Kidney (tissue), 14 donors: ENCODE results near the gene CLIP4. TPM values are rescaled to one million over a fixed set of nuclear protein-coding genes. Genes with fewer than 3 reads are reported as not detected.

Experiments used
- DNase-seq, 5 donors: peaks; one replicate each; pipeline ENCODE4 v3.0.0-alpha.2; 2013 to 2020
- FAIRE-seq: peaks from 2 replicates; lab custom pipeline; 2012; peaks lifted over from hg19 to GRCh38; lab: Jason Lieb, UNC
- H3K27ac ChIP-seq, 2 donors: one replicate each; pipeline ENCODE4 v1.7.0; 2013; ENCODE audit warnings: low read depth in 2 of 2, low read length in 2 of 2, inconsistent platforms in 1 of 2
- H3K27me3 ChIP-seq: one replicate; pipeline ENCODE4 v1.7.1; 2013; ENCODE audit warnings: low read length, inconsistent platforms; ENCODE audit not compliant: control insufficient read depth, insufficient read depth
- H3K36me3 ChIP-seq, 3 donors: one replicate each; pipeline versions ENCODE4 v1.7.0 to v1.7.1; 2013; ENCODE audit warnings: low read length in 3 of 3, control low read depth in 1 of 3, inconsistent platforms in 1 of 3; ENCODE audit not compliant: insufficient read depth in 3 of 3, control insufficient read depth in 2 of 3
- H3K4me1 ChIP-seq, 3 donors: one replicate each; pipeline versions ENCODE4 v1.7.0 to v1.7.1; 2013; ENCODE audit warnings: low read length in 3 of 3, inconsistent platforms in 1 of 3, low read depth in 1 of 3; ENCODE audit not compliant: control insufficient read depth in 2 of 3, insufficient read depth in 2 of 3
- H3K4me3 ChIP-seq, 3 donors: one replicate each; pipeline versions ENCODE4 v1.7.0 to v1.8.1; 2013; ENCODE audit warnings: low read length in 3 of 3, control low read depth in 1 of 3, inconsistent platforms in 1 of 3
- H3K9ac ChIP-seq, 3 donors: one replicate each; pipeline versions ENCODE4 v1.7.0 to v1.7.1; 2013; ENCODE audit warnings: low read length in 3 of 3, control low read depth in 1 of 3, inconsistent platforms in 1 of 3
- H3K9me3 ChIP-seq, 3 donors: one replicate each; pipeline versions ENCODE4 v1.7.0 to v1.7.1; 2013; ENCODE audit warnings: low read length in 3 of 3, control low read depth in 1 of 3, inconsistent platforms in 1 of 3; ENCODE audit not compliant: control insufficient read depth in 2 of 3, insufficient read depth in 1 of 3
- CTCF ChIP-seq: IDR thresholded peaks from 3 replicates; pipeline ENCODE4 v1.5.1; 2012; ENCODE audit warnings: mild to moderate bottlenecking, moderate library complexity, borderline replicate concordance; ENCODE audit not compliant: insufficient read depth; ENCODE audit errors: extremely low read depth
- intact Hi-C: fragments of 100-400 bp; cut with DNase I; formaldehyde crosslinking; loops from one replicate; pipeline ENCODE4 v1.11.1; 2022
- polyA plus RNA-seq: library from polyadenylated mRNA; stranded (reverse); fragments of 350-450 nt; fragmentation: Illumina TruSeq; extraction: RNeasy Lipid Tissue Mini Kit (QIAGEN cat#74804); gene quantifications from one replicate; pipeline ENCODE4 v1.2.3, GENCODE V29; 2014; ENCODE audit warnings: low read depth, low replicate concordance; ENCODE audit not compliant: insufficient read depth
- total RNA-seq: library from RNA; stranded (reverse); fragmentation: NEBNext Ultra II Directional; extraction: Animal tissue kit (Norgen Biotek cat#: 25700); gene quantifications from one replicate; pipeline ENCODE4 v1.2.1, GENCODE V29; 2021
- donor health status: control.
- donor health status: control.
- donor health status: control.
- donor health status: control.
- donor health status: control.
- donor health status: DM: yes; HTN: yes; CAD: no.
- donor health status: Normal renal cell carcinoma (clear cell type).

Gene CLIP4
- total and polyA plus RNA-seq, 2 donors from 2014 or later: 7.8 to 18.1 TPM

- Histone ChIP-seq H3K4me1 (no peaks in the 10 kb centered on the region), H3K36me3 (no peaks in the 10 kb centered on the region), H3K27me3 (no peaks in the 10 kb centered on the region), H3K27ac (no peak overlapping the region), H3K9me3 (no peaks in the 10 kb centered on the region), H3K4me3 (no peak overlapping the region), H3K9ac (no peak overlapping the region)
- DNase-seq: no peak
- no peak for FAIRE-seq
- TF ChIP-seq CTCF: no peak
- intact Hi-C loops: no loop called here
Measured at GRCh38 chr2:29100564-29100963, 14.7 kb upstream of the CLIP4 start.

- intact Hi-C loops: no loop called here
- Histone ChIP-seq H3K9me3 (no peaks in the 10 kb centered on the region), H3K4me1 (no peaks in the 10 kb centered on the region), H3K9ac (no peak overlapping the region), H3K36me3 (no peaks in the 10 kb centered on the region), H3K4me3 (no peak overlapping the region), H3K27me3 (no peaks in the 10 kb centered on the region), H3K27ac (no peak overlapping the region)
- FAIRE-seq (no peak), DNase-seq (no peak)
- no peak for TF ChIP-seq CTCF
Measured at GRCh38 chr2:29104688-29105087, 10.5 kb upstream of the CLIP4 start.

GRCh38 chr2:29105375-29105774 is 9.8 kb upstream of the CLIP4 start:
- FAIRE-seq: no peak
- no peak overlapping the region for H3K4me3 ChIP-seq

More at GRCh38 chr2:29105375-29105774, 9.8 kb upstream of the CLIP4 start:
- Histone ChIP-seq H3K9me3 (no peaks in the 10 kb centered on the region), H3K36me3 (no peaks in the 10 kb centered on the region), H3K9ac (no peak overlapping the region), H3K27me3 (no peaks in the 10 kb centered on the region), H3K4me1 (no peaks in the 10 kb centered on the region), H3K27ac (no peak overlapping the region)
- no peak for DNase-seq
- TF ChIP-seq CTCF: no peak
- intact Hi-C loops: no loop called here
